Activated CD4-positive, alpha-beta T cell treated with anti-CD3 and anti-CD28 coated beads, Interleukin-2, amount 50 U/mL, for 4 hours (primary cell): ENCODE results near the gene NKRF.

Source experiments
- DNase-seq, 2 experiments: peaks; one replicate each; pipeline ENCODE4 v3.0.0-alpha.2; 2020

Gene NKRF

GRCh38 chrX:119605464-119606279 is 552 bp downstream of the NKRF start:
- peak; percentile 27 to 39 for DNase-seq

GRCh38 chrX:119604766-119605463 is 1.3 kb downstream of the NKRF start:
- DNase-seq, result no peak

- no peak for DNase-seq
Measured at GRCh38 chrX:119602701-119603255, 3.4 kb downstream of the NKRF start.

DNA sequence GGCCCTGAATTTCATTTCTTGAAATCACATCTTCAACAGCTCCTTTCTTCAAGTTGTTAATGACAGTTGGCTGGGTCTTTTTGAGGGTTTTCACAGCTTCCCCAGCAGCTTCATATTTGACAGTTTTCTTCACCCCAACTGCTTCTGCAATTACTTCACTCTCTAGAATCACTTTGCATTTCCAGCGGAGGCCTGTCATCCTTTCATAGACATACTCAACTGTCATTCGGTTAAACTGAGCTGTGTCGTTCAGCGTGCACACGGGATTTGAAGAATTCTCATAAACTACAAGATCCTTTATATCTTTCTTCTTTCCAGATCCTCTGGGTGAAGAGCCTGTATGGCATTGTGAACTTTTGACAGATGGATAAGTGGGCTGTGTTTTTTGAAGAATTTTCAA is 16.4 kb downstream of the NKRF start:
- DNase-seq, result no peak

- no peak for DNase-seq
Measured at GRCh38 chrX:119583431-119584059, 22.7 kb downstream of the NKRF start.

DNA sequence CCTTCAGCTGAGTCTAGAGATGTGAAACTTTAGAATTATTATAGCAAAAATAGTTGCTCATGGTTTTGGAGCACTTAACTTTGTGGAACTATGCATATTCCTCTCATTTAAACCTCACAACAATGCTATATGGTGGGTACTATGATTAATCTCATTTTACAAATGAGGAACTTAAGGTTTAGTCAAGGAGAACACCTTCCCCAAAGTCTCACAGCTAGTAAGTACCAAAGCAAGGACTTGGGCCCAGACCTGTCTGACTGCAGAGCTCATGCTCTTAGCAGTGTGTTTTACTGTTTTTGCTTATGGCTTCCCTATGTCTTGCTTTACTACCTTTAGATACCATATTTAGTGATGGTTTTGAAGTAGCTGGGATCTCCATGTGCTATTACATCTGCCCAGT is 26.8 kb downstream of the NKRF start:
- DNase-seq, result no peak

DNA sequence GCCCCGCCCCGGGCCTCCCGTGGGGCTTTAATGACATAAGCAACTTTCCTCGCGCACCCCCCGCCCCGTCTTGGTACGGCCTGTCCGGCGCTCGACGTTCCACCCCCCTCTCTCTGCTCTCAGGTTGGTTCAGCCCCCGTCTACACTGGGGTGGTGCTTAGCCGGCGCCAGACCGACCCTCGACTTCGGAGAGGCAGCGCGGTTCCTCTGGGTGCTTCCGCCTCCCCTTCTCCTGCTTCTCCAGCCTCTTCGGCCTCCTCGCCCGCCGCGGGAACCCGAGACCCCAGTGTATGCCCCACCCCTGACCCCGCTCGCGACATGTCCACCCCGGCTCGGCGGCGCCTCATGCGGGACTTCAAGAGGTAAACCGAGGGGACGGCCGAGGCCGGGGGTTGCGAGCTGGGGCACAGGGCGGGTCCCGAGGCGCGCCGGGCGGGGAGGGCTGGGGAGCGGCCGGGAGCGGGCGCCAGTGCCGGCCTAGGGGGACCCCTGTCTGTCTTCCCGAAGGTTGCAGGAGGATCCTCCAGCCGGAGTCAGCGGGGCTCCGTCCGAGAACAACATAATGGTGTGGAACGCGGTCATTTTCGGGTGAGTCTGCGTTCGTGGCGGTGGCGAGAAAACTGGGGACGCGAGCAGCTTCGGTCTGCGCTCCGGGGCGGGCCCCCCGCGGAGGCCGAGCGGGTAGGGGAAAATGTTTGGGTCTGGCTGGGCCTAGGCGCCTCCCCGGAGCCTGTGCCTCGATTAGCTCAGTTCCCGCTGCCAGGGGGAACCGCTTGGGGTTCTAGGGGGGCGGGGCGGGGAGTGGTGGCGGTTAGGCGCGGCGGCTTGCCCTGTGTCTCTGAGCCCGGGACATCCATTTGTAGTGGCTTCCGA is 31.6 kb downstream of the NKRF start, which contains the start of gene UBE2A:
Gene UBE2A, plus strand, starts transcription at position 170 of the 873 bp plus-strand sequence. Its CDS starts 149 bp downstream, at position 319.
- peak; percentile 86 for DNase-seq

DNA sequence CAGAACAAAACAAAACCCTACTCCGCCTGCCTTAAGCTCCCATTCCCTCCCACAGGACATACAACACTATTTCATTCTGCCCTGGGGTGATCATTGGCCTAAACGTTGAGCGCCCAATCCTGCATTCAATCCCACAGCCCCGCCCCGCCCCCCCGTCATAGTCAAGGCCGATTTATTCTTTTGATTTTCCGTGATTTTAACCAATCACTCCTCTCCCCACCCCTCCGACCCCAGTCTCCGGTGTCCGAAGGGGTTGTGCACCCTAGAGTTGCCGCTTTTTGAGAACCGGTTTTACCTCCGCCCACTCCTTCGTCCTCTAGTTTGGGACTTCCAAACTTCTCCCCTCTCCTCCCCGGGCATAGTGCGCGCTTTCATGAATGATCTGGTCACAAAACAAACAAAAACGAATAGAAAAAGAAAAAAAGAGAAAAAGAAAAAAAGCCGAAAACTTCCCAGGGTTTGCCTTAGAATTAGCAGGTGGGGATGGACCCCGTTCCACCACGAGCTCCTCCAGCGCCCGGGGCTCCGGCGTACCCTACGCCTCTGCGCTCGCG is 32.3 kb downstream of the NKRF start:
- DNase-seq, result no peak

DNA sequence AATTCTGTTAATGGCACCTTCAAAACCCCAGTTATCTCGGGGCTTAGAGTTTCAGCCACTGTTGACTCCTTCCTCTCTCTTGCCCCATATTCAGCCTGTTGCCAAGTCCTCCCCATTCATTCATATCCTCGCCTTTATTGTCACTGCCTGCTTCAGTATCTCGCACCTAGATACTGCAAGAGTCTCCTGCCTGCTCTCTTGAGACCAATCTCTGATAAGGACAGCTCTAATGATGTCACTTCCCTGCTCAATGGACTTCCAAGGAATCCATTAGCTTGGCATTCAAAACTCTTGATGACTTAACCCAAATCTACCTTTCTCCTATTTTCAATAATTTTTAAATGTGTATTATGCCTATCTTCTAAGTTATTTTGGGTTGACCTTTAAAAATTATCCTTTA is 33.0 kb downstream of the NKRF start:
- no peak for DNase-seq

DNA sequence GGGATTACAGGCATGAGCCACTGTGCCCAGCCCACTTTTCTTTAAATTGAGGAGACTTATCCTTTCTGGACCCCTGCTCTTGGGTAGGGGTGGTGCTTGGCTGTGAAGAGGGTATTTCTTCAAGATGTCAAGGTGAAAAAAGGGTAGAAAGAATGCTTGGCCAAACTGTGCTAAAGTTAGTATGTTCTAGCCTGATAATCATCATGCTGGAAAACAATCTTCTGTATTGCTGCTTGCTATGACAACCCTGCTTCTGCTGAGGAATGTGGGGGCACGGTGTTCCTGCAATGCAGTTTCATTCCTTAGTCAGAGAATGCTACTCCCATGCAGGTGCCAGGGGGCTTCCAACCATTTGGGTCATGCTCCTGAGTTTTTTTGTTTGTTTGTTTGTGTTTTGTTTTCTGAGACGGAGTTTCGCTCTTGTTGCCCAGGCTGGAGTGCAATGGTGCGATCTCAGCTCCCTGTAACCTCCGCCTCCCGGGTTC is 35.8 kb downstream of the NKRF start:
- DNase-seq, result no peak

- DNase-seq, result peak; percentile 83 to 85
Measured at GRCh38 chrX:119565107-119565663, 41.0 kb downstream of the NKRF start, which contains the start of gene STEEP1. Gene STEEP1, minus strand, starts transcription at chrX:119565409. Its CDS starts 54 bp downstream, at chrX:119565355.

DNA sequence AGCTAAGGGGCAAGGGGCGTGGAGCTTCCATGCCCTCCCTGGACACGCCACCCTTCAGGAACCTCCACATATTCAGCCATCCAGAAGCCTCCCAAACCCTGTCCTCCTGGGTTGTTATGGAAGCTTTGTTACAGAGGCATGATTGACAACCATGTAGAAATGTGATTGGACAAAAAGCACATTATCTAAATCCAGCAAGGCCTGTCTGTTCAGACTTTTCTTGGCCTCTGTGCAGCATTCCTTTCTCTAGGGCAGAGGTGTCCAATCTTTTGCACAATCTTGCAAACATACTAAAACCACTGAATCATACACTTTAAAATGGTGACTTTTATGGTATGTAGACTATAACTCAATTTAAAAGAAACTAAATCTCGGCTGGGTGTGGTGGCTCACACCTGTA is 53.7 kb downstream of the NKRF start:
- no peak for DNase-seq

GRCh38 chrX:119549327-119550016 is 56.8 kb downstream of the NKRF start:
- DNase-seq, result no peak

DNA sequence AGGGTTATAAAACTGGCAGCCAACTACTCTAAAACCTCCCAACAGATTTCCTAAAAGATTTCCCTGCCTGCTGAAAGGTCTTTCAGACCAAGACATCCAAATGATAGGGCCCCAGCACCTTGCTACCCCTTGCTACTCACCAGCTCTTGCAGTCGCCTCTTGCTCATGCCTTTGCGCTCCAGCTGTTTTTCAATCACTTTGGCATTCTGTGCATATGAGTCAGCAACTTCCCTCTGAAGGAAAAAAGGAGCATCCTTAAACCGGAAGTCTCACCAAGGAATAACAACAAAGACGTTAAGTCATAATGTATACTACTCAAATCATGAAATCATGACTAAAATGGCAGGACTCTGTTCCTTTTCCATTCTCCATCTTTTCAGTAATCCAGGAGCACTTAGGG is 65.0 kb downstream of the NKRF start:
- DNase-seq, result no peak

DNA sequence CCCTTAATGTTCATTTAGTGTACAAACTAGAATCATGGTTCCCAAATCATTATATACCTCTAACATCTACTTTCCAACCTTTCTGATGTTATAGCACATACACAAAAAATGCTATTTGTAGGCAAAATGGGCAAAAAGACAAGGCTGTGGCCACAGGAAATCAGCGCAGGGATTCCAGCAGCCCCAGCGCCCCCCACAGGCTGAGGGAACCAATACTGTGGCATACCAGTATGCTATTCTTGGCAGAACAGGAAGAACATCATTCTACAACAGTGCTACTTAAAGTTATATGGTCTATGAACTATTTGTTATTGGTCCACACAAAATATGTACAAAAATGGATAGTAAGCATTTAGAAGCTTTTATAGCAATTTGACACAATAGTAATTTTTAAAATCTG is 66.4 kb downstream of the NKRF start:
- no peak for DNase-seq
